Heart left ventricle (tissue), 13 donors: ENCODE data around the gene VEZT.
"Not testable (repeated sequence)": the region's sequence is repeated elsewhere in the genome, so short reads cannot be mapped to it uniquely, and the experiment has no call there.

Experiments used
- CTCF ChIP-seq, 12 donors: fragments of 200-600 bp; sonication (generic) in 4 of 12; IDR thresholded peaks; one replicate each; pipeline versions ENCODE4 v1.5.0 to v1.8.0; 2018 to 2022; ENCODE audit warnings: antibody characterized with exemption in 12 of 12, mild to moderate bottlenecking in 5 of 12
- POLR2A ChIP-seq, 2 donors: fragments of 450-650 bp; IDR thresholded peaks; one replicate each; pipeline ENCODE4 v1.6.1; 2017; ENCODE audit warnings: antibody characterized with exemption in 2 of 2, mild to moderate bottlenecking in 2 of 2, moderate library complexity in 2 of 2
- donor health status: ischemic (EF 13 %, LVEDD 7.1; RV severe dilation, severe dysfunction).
- donor health status: DM: no; HTN: yes; CAD: no.
- donor health status: DM: no; HTN: no; CAD: no.
- donor health status: ischemic (EF 25% LVEDD 6.9; RV normal size, moderate dysfunction).
- donor health status: ischemic (EF 25% LVEDD 5.7; RV mildly dilated, moderate dysfunction).
- donor health status: ischemic (EF 35%, LVEDD 5.7; RV mildly dilated, moderate dysfunction).
- donor health status: nonischemic (EF 11% LVEDD 7.7; RV severe dilation, severe dysfunction).
- donor health status: DM: yes; HTN: yes; CAD: no.
- donor health status: PGD.
- donor health status: ischemic (EF 29% LVEDD 5.4; RV normal size, mild dysfunction).
- donor health status: nonischemic (EF 23%, LVEDD 6.1; RV moderate dilation, normal function).

GRCh38 chr12:95239835-95240234 lies 22.2 kb downstream of the VEZT start:
- TF ChIP-seq CTCF, POLR2A (IDR thresholded peaks at IDR 0.05): not testable (repeated sequence)
